Measurements from ENCODE around the gene DLX4. TPM values are rescaled to one million over a fixed set of nuclear protein-coding genes. Genes with fewer than 3 reads are reported as not detected.
A peak's percentile ranks its signal among the peaks of the same experiment; 100 is the strongest.

The DLX4 gene
- polyA plus RNA-seq, 1 donor from 2014 or later: not detected

DNA sequence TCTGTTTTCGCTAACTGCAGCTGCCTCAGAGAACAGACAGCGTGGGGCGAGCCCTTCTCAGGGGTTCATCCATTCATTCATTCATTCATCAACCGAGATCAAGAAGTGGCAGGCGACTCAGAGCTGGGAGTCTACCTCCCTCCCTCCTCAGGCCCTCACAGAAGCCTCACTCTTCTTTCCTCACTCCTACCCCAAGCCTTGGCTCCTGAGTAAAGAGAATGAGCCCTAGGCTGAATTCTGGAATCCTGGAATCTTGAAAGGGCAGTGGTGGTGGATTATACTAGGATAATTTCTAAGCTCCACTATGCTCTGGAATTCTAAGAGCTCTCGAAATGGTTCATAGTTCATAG, 28.3 kb downstream of the DLX4 start:
- Histone ChIP-seq H3F3A (ENCODE audit: insufficient read depth, low read length, poor library complexity, severe bottlenecking) (no peaks in the 10 kb centered on the region), H3K36me3 (ENCODE audit: insufficient read depth, low read length) (no peaks in the 10 kb centered on the region), H3K27ac (ENCODE audit: low read length) (no peak overlapping the region), H3K4me2 (ENCODE audit: low read length) (no peak overlapping the region), H3K9me2 (ENCODE audit: insufficient read depth, low read length) (no peaks in the 10 kb centered on the region), H2AFZ (ENCODE audit: low read depth, low read length) (no peak overlapping the region), H4K20me1 (ENCODE audit: insufficient read depth) (no peaks in the 10 kb centered on the region), H3K9me3 (ENCODE audit: low read length) (peaks cover 5% of the 10 kb centered on the region), H3K9ac (ENCODE audit: low read length) (no peak overlapping the region), H3K4me3 (ENCODE audit: low read length) (peak overlapping the region; percentile 60), H3K79me2 (replicated peaks; ENCODE audit: insufficient read depth, low read length) (no peaks in the 10 kb centered on the region), H3K27me3 (ENCODE audit: insufficient read depth, low read depth, low read length) (peaks cover 69% of the 10 kb centered on the region)
- TF ChIP-seq POLR2AphosphoS5 (IDR thresholded peaks at IDR 0.05) (no peak), TAF1 (IDR thresholded peaks at IDR 0.05; ENCODE audit: low read depth) (no peak), CTCF (IDR thresholded peaks at IDR 0.05; ENCODE audit: poor library complexity, severe bottlenecking) (no peak), EZH2 (IDR thresholded peaks at IDR 0.05; ENCODE audit: borderline replicate concordance, insufficient read depth, low read length, poor library complexity, severe bottlenecking) (no peak), MXI1 (conservative IDR thresholded peaks at IDR 0.05; ENCODE audit: poor library complexity, severe bottlenecking) (no peak), REST (IDR thresholded peaks at IDR 0.05; ENCODE audit: borderline replicate concordance) (no peak), SMC3 (conservative IDR thresholded peaks at IDR 0.05; ENCODE audit: poor library complexity) (no peak), EP300 (conservative IDR thresholded peaks at IDR 0.05; ENCODE audit: poor library complexity, severe bottlenecking) (no peak), RAD21 (conservative IDR thresholded peaks at IDR 0.05) (no peak)

DNA sequence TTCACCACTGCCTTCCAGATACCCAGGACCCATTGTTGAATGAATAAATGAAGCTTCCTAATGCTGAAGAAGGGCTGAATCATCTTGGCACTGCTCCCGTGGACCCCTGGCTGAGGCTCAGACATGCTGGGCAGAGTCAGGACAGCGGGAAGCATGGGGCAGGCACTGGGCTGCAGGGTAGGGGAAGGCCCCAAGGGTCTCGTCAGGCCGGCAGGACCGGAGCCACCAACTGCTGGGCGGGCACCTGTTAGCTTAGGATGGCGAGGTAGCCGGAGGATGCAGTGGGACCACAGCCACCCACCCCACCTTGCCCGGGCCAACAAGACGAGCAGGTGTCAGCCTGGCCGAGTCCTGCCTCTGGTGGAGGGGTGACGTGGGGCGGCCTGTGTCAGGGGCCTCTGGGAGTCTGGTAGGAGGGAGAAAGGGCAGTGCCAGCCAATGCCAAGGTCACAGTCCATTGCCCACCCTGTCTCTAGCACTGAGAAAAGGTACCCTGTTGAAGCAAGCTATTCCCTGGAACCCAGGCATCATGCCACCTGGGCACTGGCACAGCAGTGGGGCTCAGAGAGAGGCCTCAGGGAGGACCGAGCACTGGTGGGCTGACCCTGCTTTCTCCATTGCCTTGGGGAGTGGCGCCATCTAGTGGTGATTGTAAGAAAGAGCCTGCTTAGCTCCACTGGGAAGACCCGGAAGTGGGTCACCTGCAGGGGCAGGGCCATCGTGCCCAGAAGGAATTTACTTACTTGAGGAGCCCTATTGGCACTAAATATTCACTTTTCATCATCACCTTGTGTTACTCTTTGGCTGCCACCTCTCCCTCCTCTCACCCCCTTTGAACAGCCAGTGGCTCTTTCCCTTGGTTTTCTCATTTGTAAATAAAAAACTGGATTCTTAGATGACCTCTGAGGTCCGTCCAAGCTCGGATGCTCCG, 29.0 kb downstream of the DLX4 start:
- Histone ChIP-seq H2AFZ (ENCODE audit: low read depth, low read length) (no peak overlapping the region), H3K27me3 (ENCODE audit: insufficient read depth, low read depth, low read length) (peaks cover 61% of the 10 kb centered on the region), H3F3A (ENCODE audit: insufficient read depth, low read length, poor library complexity, severe bottlenecking) (no peaks in the 10 kb centered on the region), H3K79me2 (replicated peaks; ENCODE audit: insufficient read depth, low read length) (no peaks in the 10 kb centered on the region), H3K4me3 (ENCODE audit: low read length) (no peak overlapping the region), H3K36me3 (ENCODE audit: insufficient read depth, low read length) (no peaks in the 10 kb centered on the region), H3K9me2 (ENCODE audit: insufficient read depth, low read length) (no peaks in the 10 kb centered on the region), H3K9ac (ENCODE audit: low read length) (no peak overlapping the region), H3K27ac (ENCODE audit: low read length) (no peak overlapping the region), H3K9me3 (ENCODE audit: low read length) (peaks cover 5% of the 10 kb centered on the region), H4K20me1 (ENCODE audit: insufficient read depth) (no peaks in the 10 kb centered on the region), H3K4me2 (ENCODE audit: low read length) (no peak overlapping the region)
- peak; percentile 96 for TF ChIP-seq RAD21 (conservative IDR thresholded peaks at IDR 0.05)
- TF ChIP-seq CTCF (IDR thresholded peaks at IDR 0.05; ENCODE audit: poor library complexity, severe bottlenecking): peak; percentile 97
- TF ChIP-seq REST (IDR thresholded peaks at IDR 0.05; ENCODE audit: borderline replicate concordance): no peak
- no peak for TF ChIP-seq POLR2AphosphoS5 (IDR thresholded peaks at IDR 0.05)
- TF ChIP-seq EZH2 (IDR thresholded peaks at IDR 0.05; ENCODE audit: borderline replicate concordance, insufficient read depth, low read length, poor library complexity, severe bottlenecking): no peak
- TF ChIP-seq EP300 (conservative IDR thresholded peaks at IDR 0.05; ENCODE audit: poor library complexity, severe bottlenecking): no peak
- TF ChIP-seq MXI1 (conservative IDR thresholded peaks at IDR 0.05; ENCODE audit: poor library complexity, severe bottlenecking): no peak
- TF ChIP-seq TAF1 (IDR thresholded peaks at IDR 0.05; ENCODE audit: low read depth): no peak
- TF ChIP-seq SMC3 (conservative IDR thresholded peaks at IDR 0.05; ENCODE audit: poor library complexity): peak; percentile 91
